GM19452 (cell line): Measurements from ENCODE around the gene IRF5.
"Not testable (repeated sequence)": the region's sequence is repeated elsewhere in the genome, so short reads cannot be mapped to it uniquely, and the experiment has no call there.

Source experiments
- ATAC-seq: cut with Tn5 transposase; IDR thresholded peaks from one replicate; pipeline ENCODE4 v1.9.1; 2021; ENCODE audit not compliant: unreplicated experiment

The IRF5 gene

DNA sequence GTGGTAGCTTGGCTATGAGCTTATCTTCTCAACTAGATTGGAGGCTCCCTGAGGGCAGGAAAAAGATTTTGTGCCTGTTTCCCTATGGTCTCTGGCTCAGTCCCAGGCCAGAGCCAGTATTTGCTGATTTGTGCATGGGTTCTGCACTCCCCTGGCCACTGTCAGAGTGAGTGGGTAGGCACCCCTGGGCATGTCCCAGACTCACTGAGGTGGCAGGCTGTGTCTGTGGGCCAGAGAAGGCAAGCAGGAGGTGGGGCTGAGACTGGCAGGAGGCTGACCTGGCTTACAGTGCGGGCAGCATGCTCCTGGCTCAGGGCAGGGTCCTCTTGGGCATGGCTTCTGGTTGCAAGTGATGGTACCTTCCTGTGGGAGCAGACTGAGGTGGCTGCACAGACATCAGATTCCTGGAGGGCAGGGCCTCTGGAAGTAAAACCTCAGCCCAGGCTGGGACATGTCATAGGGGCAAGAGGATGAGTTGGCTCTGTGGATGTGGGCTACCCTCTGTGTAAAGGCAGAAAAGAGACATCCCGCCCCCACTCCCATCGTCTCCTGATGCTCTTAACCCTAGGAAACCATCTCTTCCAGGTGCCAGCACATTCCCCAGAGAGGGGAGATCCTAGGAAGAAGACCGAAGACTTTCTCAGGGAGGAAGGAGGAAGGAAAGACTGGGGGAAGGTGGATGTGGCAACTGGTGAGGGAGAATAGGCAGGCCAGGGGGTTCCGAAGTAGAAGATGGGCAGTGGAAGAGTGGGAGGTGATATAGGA, 31.5 kb upstream of the IRF5 start:
- no peak for ATAC-seq

DNA sequence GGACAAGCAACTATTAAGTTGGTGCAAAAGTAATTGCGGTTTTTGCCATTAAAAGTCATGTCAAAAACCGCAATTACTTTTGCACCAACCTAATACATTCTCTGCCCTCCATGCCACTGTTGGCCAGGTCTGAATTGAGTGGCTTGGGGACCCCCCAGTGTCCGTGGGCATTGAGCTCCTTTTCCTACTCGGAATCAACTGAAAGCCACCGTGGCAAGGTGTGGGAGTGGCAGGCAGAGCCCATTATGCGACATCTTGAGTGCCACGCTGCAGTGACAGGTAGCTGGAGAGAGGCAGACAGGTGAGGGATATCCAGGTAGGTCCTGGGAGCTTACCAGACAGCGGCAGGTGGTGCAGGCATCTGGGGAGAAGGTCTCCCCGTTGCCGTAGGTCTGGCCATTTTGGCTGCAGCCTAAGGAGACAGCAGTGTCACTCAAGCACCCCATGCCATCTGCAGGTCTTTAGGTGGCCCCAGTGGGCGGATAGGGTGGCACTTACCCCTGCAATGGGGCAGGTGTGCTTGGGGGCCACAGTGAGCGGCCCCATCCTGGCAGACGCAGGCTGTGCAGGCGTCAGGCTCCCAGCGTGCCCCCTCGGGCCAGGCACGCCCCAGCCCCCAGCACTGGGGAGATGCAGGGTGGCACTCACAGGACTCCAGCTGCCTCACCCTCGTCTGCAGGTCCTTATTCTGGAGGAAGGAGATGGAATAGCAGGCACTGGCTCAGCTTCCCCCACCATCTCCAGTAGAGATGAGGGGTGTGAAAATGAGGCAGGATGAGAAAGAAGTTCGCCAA, 30.8 kb upstream of the IRF5 start:
- ATAC-seq = no peak

DNA sequence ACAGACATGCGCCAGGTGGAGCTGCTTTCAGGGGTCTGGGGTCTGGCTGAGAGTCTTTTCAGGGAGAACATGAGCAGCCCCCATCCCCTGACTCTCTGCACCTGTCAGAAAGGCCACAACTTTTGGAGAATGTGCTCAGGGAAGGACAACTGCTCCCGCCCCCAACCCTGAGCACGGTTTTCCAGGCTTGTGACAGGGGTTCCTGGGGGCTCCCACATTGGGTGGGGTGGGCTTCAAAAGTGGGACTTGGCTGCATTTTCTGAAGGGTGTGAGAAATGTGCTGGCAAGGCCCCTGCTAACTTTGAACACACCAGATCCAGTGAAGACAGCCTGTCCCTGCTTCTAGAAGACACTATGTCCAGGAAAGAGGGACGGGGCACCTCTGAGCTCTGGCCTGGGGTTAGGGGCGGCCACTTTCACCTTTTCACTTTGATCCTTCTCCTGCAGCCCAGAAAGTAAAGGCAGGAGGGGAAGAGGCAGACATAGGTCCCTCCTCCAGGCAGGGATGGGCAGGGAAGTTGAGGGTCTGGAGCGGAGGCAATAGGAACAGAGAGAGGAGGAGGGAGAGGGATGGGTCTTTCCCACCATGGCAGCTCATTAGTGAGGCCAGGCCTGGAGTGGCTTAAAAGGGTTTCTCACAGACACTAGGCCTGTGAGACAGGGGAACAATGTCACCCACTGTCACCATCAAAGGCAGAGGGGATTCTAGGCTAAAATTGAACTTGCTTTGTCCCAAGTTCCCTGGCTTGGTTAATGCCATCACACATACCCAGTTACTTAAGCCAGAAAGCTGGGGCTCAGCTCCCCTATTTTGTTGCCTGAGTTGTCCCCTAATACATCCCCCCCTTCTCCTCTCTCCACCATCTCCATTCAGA, 28.7 kb upstream of the IRF5 start:
- ATAC-seq = no peak

DNA sequence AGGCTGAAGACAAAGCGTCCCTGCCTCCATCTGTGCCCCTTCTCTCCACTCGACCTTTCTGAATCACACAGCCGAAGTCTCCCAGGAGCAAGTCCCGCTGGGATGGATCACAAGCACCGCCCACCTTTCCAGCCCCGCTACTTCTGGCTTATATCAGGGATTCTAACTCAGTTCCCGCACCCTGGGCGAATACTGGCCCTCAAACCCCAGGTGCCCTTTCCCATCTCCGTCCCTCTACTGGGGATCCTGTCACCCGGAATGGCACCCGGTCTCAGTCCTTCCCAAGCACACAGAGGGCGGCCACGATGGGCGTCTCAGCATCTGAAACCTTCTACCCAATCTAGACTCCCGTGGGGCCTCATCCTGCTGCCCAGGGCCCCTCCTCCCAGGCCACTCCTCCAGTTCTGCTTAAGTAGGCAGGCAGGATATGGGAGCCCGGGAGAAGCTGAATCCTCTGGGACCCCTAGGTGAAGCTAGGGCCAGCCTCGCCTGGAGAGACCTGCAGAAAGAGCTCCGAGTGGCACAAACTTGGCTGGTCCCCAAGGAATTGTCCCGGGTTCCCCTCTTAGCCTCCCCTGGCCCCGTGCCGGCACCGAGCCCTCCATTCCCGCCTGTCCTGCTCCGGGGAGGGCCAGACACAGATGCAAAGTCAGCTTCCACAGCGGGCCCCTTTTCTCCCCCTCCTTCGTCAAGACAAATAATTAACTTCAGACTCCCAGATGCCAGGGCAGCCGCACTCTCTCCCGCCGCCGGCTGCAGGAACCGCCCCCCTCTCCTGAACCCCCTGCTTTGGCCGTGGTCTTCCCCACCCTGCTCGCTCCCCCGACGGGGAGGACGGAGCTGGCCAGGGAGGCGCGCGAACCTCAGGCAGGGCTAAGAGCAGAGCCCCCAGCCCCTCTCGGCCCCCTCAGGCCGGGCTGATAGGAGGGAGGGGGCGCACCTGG, 27.8 kb upstream of the IRF5 start:
- ATAC-seq = no peak

DNA sequence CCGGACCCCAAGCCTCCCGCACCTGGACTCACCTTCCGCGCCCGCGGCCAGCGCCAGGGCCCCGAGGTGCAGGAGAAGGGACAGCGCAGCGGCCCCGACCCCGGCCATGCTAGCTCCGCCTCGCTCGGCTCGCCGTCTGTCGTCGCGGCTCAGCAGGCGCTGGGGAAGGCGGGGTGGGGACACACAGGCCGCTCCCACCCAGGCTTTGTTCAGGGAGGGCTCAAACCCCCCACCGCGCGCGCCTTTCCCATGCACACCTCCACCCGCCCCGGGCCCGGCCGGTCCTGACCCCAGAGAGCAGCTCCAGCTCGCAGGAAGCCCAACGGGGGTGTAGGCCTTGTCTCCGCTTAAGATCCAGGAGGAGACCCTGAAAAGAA, 27.2 kb upstream of the IRF5 start, which contains the start of gene KCP:
Gene KCP (minus strand): TSS at position 141 of the 377 bp plus-strand sequence. CDS start 33 bp downstream, at position 108.
- ATAC-seq = no peak

DNA sequence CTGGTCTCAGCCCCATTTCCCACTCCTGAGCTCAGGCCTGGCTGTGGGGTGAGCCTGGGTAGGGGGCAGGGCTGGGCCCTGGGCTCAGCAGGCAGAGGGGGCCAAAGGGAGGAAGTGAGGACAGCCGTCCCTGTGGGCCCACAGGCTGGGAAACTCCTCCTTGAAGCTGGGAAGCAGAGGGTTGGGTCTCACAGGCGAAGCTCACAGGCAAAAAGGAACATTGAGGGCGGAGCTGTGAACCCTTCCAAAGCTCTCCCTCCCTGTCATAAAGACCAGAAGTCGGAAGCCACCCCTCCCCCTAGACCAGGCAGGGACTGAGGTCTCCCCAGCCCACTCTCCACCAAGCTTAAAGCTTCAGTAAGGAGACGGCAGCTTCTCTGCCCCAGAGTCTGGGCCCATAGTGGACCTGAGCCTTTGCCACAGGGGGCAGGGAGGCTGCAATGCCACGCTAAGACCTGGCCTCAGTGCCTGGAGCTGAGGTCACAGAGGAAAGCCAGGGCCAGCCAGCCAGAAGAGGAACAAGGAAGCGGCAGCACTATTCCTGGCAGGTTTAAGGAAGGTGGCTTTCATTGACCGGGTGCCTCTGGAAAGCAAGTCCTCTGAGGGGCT, 26.2 kb upstream of the IRF5 start:
- no peak for ATAC-seq

DNA sequence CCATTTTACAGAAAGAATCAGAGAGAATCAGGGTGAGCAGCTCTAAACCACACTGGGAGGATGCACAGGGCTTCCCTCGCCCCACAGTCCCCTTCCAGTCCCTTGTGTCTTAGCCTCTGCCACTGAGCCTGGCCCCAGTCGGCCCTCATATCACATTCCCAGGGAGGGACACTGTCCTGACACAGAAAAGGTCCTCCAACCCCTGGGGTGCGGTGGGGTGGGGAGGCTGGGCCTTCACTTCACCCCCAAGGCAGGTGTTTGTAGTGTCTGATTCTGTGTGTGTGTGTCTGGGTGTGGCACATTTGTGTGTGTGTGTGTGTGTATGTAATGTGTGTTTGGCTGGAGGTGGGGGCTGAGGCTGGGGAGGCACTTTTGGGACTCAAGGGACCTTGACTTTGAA, 25.4 kb upstream of the IRF5 start:
- ATAC-seq = no peak

DNA sequence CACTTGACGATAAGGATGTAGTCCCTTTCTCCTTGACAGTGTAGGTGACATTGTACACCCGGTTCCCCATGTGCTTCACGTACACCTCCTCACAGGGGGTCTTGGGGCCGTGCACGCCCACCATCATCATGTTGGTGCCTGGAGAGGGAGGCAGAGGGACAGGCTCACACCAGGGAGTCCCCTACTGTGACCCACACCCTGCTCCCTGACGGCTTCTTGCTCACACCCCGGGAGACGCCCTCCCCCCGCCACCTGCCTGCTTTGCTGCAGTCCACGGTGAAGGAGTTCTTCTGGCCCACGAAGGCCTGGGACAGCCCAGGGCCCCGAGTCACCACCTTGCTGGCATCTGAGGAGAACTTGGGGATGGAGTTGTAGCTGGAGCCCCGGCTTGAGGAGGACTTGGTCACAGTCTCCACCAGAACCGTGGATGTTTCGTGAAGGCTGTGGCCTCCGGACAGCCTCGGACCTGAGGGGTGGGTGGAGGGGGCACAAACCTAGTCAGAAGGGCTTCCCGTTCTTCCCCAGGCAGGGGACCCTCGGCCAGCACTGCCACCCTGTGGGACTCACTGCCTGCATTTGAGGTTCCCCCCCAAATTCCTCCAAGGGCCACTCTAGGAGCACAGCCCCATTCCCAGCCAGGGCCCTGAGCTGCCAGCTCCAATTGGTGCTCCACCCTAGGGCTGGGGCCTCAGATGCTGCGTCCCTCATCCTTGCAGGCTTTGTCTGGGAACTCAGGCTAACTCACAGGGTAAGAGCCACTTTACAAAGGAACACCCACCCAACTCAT, 24.8 kb upstream of the IRF5 start:
- ATAC-seq = not testable (repeated sequence)

DNA sequence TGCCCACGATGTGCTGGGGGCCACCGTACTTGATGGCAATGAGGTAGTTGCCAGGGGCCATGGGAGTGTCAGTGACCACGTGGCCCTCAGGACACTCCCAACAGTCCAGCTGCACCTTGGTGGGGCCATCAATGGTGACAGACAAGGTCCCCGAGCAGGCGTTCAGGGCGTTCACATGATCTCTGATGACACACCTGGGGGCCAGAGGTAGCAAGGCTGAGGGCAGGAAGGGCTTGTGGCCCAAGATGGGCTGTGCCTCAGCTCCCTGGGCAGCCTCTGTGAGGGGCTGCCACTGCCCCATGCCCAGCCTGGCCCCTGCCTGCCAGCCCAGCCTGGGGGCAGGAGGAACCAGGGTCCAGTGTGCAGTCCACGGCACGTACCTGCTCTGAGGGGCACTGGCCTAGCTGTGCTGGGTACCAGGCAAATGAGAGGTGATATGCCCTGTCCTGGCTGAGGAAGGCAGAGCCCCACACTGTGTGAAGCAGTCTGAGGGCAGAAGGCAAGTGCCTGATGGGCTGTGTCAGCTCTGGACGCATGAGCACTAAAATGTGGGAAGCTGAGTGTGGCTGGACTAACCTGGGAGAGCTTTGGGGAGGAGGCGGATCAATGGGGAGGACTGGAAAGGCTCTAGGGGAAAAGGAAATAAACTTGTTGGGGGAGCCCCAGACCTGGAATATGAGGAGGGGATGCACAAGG, 23.7 kb upstream of the IRF5 start:
- no peak for ATAC-seq

DNA sequence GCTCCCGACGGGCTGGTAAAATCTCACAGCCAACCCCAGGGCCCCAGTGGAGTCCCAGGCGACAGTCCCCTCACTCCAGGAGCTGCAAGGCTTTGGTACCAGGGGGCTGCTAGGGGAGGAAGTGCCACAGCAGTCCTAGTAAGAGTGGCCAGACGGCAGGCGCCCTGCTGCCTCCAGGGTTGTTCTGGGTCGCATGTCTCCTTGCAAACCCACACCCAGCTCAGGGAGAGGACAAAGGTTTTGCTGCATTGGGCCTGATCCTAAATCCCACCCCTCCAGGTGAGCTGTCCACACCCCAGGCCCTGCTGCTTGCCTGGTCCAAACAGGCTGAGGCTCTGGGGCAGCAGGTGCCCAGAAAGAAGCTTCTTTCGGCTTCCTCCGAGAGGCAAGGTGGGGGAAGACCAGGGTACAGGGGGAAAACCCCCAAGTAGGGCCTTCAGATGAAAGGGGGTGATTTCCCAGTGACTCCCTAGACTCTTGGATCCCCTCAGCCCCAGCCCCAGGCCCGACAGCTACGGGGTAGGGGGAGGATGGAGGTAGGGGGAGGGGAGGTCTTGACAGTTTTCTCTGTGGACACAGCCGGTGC, 23.1 kb upstream of the IRF5 start:
- peak; percentile 64 for ATAC-seq

DNA sequence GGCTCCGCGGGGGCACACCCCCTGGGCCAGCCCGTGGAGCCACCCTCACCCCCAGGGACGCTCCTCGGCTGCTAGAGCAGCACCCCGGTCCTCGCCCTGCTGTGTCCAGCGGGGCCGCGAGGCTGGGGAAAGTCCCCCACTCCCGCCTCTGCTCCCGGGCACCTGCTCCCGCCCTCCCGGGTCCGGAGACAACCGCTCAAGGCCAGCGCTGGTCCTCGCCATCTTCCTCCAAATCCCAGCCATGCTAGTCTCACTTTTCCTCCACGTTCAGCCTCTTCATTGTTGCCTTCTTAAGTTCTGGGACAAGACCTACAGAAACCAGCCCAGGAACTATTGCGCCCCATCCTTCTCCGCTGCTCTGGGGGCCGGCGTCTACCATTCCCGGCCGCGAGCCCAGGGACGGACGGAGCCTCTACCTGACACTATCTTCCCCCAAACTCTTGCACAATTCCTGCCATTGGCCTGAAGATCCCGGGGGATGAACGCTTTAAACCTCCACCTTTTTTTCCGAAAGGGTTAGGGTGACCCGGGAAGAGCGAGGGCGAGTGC, 22.4 kb upstream of the IRF5 start:
- ATAC-seq = no peak

DNA sequence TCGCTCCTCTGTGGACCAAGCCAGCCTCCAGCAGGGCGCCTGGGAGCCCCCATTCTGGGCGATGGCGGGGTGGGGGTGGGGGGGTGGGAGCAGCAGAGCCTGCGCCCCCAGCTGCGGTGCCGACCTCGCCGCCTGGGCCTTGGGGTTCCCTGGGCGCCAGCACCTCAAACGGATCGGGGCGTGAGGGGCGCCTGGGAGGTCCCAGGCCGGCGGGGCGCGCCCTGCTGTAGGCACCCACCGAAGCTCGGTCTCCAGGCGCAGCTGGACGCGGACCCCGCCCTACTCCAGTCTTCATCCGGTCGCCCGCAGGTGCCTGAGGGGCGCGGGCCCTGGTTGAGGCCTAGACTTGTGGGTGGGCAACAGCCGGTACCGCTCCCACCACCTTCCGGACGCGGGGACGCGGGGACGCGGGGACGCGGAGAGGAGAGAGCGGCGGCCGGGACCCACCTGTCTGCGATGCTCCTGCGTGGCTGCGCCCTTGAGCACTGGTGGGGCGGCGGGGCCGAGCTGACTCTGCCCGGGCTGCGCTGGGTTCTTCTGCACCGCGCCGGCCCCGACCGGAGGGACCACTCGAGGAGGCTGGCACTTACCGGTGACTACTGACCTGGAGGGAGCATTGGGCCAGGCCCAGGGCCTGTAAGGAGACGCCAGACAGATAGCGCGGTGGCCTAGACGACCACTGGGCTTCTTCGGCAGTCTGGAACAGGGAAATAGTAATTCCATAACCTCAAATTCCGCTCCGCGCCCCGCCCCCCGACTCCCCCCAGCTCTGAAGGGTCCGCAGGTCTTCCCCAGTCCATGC, 21.7 kb upstream of the IRF5 start:
- ATAC-seq = no peak

DNA sequence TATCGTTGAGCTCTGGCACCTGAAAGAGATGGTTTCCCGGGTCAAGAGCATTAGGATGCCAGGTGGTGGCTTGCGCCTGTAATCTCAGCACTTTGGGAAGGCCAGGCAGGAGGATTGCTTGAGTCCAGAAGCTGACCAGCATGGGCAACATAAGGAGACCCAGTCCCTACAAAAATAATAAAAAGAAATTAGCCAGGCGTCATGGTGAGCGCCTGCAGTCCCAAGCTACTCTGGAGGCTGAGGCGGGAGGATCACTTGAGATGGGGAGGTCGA, 21.1 kb upstream of the IRF5 start:
- ATAC-seq = no peak

DNA sequence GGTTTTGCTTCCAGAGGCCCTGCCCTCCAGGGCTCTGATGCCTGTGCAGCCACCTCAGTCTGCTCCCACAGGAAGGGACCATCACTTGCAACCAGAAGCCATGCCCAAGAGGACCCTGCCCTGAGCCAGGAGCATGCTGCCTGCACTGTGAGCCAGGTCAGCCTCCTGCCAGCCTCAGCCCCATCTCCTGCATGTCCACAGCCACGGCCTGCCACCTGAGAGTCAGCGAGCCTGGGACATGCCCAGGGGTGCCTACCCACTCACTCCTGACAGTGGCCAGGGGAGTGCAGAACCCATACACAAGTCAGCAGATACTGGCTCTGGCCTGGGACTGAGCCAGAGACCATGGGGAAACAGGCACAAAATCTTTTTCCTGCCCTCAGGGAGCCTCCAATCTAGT, 20.6 kb upstream of the IRF5 start:
- no peak for ATAC-seq

DNA sequence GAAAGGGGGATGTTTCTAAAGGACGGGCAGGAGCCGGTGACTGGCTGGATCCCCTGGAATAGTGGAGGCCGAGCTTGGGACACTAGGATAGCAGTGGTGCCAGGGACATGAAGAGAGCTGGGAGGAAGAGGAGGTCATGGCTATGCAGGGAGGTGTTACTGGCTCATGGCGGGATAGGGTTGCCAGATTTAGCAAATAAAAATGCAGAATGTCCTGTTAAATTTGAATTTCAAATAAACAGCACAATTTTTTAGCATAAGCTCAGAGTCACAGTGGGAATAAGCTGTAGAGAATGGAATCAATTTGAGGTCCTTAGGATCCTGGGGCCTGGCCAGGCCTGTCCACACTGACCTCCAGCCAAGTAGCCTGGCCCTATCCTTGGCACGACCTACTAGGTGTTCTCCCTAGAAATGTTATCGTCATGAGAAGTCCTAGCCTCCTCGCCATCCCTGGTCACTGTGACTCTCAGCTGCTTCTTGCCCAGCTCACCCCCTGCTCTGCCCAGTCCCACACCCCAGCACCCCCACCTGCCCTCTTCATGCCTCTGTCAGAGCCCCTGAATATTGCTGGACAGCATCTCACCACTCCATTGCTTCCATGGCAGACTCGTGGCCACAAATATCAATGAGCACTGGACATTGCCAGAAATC, 19.6 kb upstream of the IRF5 start:
- ATAC-seq = no peak

DNA sequence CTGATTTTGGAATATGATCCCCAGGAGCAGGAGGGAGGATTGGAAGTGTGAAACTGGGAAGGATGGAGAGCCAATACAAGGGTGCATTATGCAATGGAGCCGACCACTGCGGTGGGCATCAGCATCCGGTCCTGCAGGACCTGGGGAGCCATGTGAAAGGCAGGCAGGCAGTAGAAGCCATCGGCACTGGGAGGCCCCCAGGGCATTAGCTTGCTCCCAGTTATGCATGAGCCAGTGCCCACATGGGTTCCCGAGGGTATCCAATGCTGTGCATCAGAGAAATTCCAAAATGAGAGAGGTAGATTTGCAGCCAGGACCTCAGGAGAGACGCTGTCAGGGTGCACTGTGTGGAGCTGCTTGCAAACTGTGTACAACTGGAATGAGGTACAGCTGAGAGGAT, 18.5 kb upstream of the IRF5 start:
- ATAC-seq = no peak
